HG03442 (cell line): ENCODE results near the gene ROR2.
"Not testable (repeated sequence)": the region's sequence is repeated elsewhere in the genome, so short reads cannot be mapped to it uniquely, and the experiment has no call there.

Experiments
- ATAC-seq: cut with Tn5 transposase; IDR thresholded peaks from one replicate; pipeline ENCODE4 v1.9.1; 2021; ENCODE audit warnings: mild to moderate bottlenecking, moderate library complexity; ENCODE audit not compliant: unreplicated experiment

Gene ROR2

GRCh38 chr9:91803970-91804752 is 145.9 kb downstream of the ROR2 start:
- ATAC-seq, result no peak

- ATAC-seq, result no peak
Measured at GRCh38 chr9:91803151-91803940, 146.7 kb downstream of the ROR2 start.

GRCh38 chr9:91802391-91802790 is 147.6 kb downstream of the ROR2 start:
- no peak for ATAC-seq

DNA sequence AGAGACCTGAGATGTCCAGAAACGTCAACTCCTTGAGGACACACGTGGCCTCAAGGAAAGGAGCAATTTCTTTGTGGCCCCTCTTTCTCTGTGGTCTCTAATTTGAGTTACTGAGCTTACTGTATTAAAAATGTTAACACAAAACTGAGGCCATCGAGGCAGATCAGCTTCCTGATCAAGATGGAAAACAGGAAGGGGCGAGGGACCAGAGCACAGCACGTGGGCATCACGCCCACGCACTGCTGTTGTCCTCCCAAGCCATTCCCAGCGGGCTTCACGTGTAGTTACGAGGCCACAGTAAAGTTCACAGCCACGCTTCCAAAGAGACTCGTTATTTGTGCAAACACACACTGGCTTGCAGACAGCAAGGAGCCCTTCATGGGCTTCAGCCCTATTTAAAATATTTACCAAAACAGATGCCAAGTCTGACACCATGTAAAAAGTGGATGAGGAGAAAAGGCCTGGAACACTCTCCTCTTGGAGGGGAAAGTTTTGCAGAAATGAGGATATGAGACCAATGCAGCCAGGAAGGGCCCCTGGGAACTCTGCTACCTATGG is 149.5 kb downstream of the ROR2 start:
- no peak for ATAC-seq

- ATAC-seq, result no peak
Measured at GRCh38 chr9:91799113-91799744, 150.8 kb downstream of the ROR2 start.

- ATAC-seq, result not testable (repeated sequence)
Measured at GRCh38 chr9:91798273-91799112, 151.5 kb downstream of the ROR2 start.

DNA sequence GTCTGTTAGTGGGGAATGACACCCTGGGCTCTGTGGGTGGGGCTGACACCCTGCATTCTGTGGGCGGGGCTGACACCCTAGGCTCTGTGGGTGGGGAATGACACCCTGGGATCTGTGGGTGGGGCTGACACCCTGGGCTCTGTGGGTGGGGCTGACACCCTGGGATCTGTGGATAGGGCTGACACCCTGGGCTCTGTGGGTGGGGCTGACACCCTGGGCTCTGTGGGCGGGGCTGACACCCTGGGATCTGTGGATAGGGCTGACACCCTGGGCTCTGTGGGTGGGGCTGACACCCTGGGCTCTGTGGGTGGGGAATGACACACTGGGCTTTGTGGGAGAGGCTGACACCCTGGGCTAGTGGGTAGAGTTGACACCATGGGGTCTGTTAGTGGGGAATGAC is 152.5 kb downstream of the ROR2 start:
- not testable (repeated sequence) for ATAC-seq

GRCh38 chr9:91796516-91796915 is 153.5 kb downstream of the ROR2 start:
- ATAC-seq, result not testable (repeated sequence)

DNA sequence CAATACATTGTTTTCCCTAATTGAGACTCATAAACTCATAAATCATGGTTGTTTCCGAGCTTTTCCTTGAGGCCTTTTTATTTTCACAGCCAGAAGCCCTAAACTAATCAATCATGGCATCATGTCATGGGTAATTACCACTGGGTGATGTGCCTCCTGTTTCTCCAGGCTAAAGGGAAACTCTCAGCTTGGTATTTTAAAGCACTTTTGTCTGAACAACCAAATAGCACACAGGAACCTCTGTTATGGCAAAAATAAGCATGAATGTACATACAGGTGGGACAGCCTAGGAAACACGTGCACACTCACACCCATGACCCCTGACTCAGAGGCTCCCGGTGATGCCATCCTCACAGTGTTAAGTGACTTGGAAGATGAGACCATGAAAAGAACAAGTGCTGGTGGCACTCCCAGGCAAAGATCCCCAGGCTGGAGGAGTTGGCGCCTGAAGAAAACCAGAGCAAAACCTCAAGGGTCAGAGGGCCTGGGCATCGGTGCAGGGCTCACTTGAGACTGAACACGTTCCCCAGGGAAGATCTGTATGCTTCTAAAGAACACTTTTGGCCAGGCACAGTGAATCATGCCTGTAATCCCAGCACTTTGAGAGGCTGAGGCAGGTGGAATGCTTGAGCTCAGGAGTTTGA is 154.3 kb downstream of the ROR2 start:
- ATAC-seq, result no peak

DNA sequence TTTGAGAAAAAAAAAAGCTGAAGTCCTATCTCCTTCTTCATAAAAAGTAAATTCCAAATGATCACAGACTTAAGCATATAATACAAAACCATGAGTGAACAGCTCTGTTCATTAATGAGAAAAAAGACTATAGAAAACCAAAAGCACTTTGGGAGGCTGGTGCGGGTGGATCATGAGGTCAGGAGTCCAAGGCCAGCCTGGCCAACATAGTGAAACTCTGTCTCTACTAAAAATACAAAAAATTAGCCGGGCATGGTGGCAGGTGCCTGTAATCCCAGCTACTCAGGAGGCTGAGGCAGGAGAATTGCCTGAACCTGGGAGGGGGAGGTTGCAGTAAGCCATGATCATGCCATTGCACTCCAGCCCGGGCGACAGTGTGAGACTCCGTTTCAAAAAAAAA is 156.7 kb downstream of the ROR2 start:
- not testable (repeated sequence) for ATAC-seq

- ATAC-seq, result no peak
Measured at GRCh38 chr9:91790917-91791316, 159.1 kb downstream of the ROR2 start.

- no peak for ATAC-seq
Measured at GRCh38 chr9:91789941-91790340, 160.1 kb downstream of the ROR2 start.

GRCh38 chr9:91787931-91788330 is 162.1 kb downstream of the ROR2 start:
- no peak for ATAC-seq

DNA sequence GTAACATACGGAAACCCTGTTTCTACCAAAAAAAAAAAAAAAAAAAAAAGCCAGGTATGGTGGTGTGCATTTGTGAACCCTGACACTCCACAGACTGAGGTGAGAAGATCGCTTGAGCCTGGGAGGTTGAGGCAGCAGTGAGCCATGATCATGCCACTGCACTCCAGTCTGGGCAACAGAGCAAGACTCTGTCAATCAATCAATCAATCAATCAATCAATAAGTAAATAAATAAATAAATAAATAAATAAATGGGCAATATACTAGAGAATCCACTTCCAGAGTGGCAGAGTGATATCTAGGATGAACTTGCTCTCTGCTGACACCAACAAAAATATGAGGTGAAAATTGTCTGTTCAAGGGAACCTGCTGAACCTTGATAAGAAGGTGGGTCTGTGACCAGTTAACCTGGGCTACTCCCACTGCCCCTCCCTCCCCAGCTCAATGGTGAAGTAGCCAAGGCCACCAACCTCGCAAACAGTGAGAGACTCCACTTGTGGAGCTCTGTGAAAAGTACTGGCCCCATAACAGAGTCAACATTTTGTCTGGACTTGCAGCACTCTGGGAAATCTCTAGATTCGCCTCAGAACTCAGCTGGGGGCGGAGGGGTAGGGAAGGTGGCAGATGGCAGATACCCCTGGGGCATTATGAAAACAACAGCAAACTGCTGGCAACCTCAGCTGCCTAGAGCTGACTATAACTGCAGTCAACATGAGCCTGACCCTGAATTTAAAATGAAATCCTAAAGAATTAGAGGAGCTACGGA is 163.7 kb downstream of the ROR2 start:
- no peak for ATAC-seq

GRCh38 chr9:91785447-91785842 is 164.6 kb downstream of the ROR2 start:
- ATAC-seq, result no peak

DNA sequence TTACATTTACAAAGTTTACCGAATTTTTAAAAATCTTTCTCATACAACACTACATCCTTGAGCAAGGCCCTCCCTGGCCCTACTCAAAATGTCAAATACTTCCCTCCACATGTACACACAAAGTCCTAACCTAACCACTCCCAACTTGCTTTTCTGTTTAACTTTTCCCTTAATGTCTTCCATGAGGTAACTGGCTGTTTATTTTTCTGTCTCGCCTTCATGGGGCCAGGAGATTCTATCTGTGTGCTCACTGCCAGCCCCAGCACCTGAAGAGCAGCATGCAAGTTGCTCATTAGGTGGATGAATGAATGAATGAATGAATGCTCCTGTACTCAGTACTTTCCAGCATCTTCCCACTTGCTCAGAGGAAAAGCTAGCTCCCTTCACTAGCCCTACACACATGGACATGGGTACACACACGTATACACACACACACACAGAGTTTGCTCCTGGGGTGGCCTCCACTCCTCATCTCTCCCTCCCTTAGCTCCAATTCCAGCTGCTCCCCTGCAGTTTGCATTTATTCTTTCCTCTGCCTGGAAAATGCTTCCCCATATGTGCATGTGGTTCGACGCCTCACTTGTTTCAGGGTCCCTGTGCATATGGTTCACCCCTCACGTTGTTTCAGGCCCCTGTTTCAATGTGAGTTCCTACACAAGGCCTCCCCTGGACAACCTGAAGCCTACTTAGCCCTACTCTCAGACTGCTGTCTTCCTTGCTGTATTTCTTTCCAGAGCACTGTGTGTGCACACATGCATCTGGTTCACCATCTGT is 165.2 kb downstream of the ROR2 start:
- no peak for ATAC-seq

GRCh38 chr9:91783876-91784672 is 166.0 kb downstream of the ROR2 start:
- no peak for ATAC-seq

GRCh38 chr9:91783411-91783810 is 166.6 kb downstream of the ROR2 start:
- ATAC-seq, result no peak
